ENCODE data around the gene ABO.
"Not testable (repeated sequence)": the region's sequence is repeated elsewhere in the genome, so short reads cannot be mapped to it uniquely, and the experiment has no call there.

ABO gene

DNA sequence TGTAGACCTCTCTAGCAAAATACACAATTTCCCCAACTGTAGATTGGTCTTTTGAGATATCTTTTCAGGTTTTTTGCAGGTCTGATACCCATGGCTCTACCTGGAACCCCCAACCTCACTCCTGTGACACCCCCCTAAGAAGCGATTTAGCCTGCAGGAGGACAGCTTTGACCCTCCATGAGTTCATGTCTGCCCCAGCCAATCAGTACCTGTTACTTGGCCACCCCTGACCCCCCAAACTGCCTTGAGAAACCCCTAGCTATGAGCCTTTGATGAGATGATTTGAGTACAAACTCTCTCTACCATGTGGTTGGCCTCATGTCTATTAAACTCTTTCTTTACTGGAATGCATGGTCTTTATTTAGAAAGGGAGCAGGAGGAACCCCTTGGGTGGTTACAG is 25.7 kb downstream of the ABO start:
- no peak overlapping the region for H3K27ac ChIP-seq
- DNase-seq (ENCODE audit: low read depth, low spot score): no peak

- no peak for DNase-seq (ENCODE audit: low read depth, low spot score)
- no peak overlapping the region for H3K27ac ChIP-seq
Measured at GRCh38 chr9:133248726-133249295, 26.2 kb downstream of the ABO start.

DNA sequence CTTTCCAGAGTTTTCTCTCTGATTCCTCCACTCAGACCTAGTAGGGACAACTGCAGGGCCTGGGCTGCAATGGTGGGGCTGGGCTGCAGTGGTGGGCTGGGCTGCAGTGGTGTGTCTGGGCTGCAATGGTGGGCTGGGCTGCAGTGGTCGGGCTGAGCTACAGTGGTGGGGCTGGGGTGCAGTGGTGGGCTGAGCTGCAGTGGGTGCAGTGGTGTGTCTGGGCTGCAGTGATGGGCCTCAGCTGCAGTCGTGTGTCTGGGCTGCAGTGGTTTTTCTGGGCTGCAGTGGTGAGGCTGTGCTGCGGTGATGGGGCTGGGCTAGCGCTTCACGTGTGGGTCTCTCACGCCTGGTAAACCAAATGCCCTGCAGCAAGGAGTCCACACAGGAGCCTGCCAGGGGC is 27.4 kb downstream of the ABO start:
- DNase-seq (ENCODE audit: low read depth, low spot score): no peak
- no peak overlapping the region for H3K27ac ChIP-seq

- DNase-seq (ENCODE audit: low read depth, low spot score): no peak
- H3K27ac ChIP-seq: no peak overlapping the region
Measured at GRCh38 chr9:133246991-133247390, 28.0 kb downstream of the ABO start.

DNA sequence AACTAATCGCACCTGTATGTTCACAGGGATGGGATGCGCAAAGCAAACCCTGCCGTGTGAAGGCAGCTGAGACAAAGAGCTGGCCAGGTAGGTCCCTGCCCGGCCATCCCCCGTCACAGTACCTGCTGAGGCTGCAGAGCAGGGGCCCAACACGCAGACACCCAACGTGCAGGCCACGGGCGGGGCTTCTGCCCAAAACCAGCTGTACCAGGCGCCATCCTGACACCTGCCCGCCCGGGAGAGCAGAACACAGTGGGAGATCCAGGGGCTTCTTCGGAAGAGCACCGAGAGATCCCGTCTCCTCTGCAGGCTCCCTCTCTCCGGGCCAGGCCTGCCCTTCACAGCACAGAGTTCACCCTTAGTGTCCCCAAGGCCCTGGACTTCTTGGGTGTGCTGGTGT is 28.4 kb downstream of the ABO start:
- DNase-seq (ENCODE audit: low read depth, low spot score): no peak
- no peak overlapping the region for H3K27ac ChIP-seq

DNA sequence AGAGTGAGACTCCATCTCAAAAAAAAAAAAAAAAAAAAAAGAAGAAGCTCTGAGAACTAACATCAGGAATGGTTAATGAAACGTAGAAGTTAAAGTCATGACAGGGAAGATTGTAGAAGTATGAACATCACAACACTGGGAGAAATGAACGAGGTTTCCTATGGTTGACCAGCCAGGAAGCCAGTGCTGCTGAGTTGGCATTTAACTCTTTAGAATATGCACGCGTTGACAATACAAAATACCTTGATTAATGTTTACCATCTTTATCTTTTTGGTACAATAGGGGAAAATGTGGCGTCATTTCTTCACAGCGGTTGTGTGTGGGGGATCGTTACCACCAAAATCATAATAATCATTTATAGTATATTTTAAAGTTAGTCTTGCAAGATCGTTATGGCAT is 32.0 kb downstream of the ABO start:
- DNase-seq (ENCODE audit: low read depth, low spot score): no peak
- H3K27ac ChIP-seq: no peak overlapping the region

GRCh38 chr9:133242241-133242640 is 32.8 kb downstream of the ABO start:
- H3K27ac ChIP-seq: no peak overlapping the region
- no peak for DNase-seq (ENCODE audit: low read depth, low spot score)

DNA sequence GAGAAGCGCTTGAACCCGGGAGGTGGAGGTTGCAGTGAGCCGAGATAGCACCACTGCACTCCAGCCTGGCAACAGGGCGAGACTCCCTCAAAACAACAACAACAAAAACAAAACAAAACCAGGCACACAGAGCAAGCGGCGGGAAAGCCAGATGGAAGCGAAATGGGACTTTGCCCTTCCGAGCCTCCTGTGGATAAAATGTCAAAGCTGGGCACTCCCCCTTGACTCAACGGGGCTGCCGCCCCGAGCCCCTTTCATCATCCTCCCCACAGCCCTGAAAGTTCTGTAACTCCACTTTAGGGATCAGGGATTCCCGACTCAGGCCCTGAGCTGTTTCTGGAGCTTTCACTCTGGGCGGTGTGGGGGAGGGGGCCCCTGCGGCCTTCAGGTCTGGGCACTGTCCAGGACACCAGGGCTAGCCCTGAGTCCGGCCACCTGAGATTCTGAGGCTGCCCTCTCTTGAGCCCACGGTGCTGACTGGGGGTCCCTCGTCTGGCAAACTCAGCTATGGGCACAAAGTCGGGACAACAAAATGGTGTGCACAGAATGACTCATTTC is 35.4 kb downstream of the ABO start:
- H3K27ac ChIP-seq: no peak overlapping the region
- no peak for DNase-seq (ENCODE audit: low read depth, low spot score)

DNA sequence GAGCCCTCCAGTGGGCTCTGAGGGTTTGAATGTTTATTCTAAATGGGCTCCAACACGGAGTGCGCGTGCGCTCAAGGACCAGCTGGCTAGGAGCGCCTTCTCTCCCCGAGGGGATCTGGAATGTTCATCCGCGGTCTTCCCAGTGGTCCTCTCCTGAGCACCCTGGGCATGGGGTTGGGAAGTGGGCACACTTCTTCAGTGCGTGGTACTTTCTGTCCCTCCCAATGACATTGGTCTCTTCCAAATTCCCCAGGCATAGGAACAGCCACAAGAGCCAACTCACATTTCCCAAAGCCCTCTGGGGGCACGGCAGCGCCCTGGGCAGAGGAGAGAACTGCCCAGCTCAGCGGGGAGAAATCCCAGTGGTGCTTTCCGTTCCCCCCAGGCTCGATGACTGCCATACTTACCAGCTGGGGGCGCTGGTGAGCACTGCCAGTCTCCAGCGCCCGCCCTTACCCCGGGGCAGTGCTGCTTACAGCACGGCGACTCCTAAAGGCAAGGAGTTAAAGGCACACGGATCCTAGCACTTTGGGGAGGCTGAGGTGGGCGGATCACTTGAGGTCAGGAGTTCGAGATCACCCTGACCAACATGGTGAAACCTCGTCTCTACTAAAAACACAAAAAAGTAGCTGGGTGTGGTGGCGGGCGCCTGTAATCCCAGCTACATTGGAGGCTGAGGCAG is 36.0 kb downstream of the ABO start:
- no peak overlapping the region for H3K27ac ChIP-seq
- no peak for DNase-seq (ENCODE audit: low read depth, low spot score)

DNA sequence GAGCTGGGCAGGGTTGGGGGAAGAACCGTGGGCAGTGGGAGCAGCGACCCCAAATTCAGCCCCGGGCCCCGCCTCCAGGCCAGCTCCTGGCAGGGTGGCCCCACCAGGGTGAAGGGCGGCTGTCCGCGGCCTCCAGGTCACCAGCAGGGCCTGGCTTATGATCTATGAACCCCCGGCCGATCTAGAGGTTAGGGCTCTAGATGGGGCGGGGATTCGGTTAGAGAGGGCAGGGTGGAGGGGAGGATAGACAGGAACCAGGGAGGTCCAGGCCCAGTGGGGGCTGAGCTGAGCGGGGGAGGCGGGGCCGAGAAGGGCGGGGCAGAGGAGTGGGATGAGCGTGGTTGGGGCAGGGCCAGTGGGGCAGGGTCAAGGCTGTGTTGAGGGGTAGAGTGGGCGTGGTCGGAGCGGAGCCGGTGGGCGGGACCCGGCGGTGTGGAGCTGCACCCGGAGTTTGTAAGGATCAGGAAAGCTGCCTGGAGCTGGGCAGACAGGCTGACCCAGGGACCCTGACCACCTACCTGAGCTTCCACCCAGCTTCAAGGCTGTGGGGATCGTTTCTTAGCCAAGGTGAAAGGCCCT is 36.6 kb downstream of the ABO start:
- DNase-seq (ENCODE audit: low read depth, low spot score): no peak
- no peak overlapping the region for H3K27ac ChIP-seq

DNA sequence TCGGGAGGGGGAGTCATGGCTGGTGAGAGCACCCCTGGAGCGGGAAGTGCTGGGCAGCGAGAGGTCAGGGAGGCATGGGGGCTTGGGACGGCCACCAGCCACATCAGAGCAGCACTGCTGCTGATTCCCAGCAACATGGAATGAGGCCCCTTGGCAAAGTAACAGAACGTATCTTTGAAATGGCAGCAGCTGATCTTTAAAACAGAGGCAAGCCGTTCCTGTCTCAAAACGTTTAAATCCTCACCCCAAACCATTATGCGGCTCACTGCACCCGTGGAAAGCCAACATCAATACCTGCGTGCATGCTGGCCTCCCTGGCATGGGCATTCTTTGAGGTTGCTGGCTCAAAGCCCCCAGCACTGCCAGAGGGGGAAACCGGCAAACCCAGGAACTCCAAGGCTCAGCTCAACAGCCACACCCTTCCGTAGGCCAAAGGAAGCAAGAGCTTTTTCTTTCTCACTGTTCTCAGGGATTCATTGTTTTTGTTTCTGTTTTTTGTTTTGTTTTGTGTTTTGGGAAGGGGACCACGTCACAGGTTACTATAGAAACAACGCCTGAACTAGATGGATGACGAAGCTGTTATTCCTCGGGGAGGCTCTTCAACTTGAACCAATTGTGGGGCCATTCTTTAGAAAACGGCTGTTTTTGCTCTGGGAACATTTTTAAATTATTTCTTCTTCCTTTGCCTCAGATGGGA is 37.8 kb downstream of the ABO start:
- H3K27ac ChIP-seq: no peak overlapping the region

GRCh38 chr9:133236291-133237034 is 38.5 kb downstream of the ABO start:
- not testable (repeated sequence) for DNase-seq (ENCODE audit: low read depth, low spot score); H3K27ac ChIP-seq

More for the DNA sequence above, 37.8 kb downstream of the ABO start:
- DNase-seq (ENCODE audit: low read depth, low spot score): no peak

GRCh38 chr9:133235549-133236222 is 39.3 kb downstream of the ABO start:
- no peak overlapping the region for H3K27ac ChIP-seq
- DNase-seq (ENCODE audit: low read depth, low spot score): no peak

DNA sequence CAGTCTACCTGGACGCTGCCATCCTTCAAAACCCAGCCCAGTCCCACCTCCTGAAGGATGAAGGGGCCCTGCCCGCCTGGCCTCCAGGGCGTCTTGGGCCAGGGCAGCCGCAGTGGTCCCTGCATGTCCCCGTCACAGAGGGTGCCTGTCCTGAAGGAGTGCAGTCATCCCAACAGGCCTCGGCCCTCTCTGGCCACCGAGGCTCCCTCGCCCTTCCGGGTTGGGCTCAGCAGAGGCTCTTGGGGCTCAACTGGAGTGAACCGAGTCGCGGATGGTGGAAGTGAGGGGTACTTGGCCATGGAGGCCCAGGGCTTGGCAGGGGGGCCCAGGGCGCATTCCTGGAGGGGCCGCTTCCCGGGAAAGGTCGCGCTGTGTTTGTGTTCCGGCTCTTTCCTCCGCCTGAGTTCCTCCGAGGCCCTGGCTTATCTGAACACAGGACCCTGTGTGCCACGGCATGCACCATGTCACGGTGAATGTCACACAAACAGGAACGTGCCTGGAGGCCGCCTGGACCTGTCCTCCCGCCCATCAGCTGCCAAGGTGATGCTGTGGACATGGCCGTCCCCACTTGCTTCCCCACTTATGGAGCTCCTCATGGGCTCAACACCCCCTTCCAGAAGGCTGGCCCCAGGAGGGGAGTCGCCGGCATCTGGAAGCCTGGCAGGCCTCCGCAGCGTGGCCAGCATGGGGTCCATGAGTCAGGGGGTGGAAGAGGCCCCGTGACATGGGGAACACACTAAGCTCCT is 40.3 kb downstream of the ABO start:
- no peak for DNase-seq (ENCODE audit: low read depth, low spot score)
- no peak overlapping the region for H3K27ac ChIP-seq

DNA sequence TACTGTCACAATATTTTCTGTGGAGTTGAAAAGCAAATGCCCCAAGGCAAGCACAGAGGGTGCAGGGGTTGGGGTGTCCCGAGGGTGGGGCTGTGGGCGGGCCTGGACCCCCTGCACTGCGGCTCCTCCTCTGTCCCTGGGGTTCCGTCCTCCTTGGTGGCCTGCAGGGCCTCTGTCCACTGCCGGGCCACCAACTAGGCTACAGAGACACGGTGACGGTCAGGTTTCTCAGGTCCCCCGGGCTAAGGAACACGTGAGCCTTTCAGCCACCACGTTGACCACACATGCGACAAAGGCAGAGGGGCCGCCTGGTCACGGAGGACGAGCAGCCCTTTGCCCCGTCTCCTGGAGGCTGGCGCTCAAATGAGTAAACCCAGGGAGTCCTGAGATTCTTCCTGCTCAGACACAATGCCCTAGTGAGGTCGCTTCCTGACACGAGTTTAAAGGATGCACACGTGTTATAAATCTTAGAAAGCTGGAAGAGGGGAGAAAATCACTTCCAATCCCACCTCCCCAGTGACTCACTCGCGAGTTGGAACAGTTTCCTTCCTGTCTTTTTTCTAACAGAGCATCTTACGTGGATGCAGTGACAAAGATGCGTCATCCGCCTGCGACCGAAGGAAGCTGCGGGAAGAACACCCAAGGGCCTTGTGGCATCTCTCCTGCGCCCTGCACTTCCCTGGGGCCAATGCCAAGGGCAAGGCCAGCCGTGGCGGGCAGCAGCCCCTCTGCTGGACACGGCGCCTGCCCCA is 41.1 kb downstream of the ABO start:
- no peak overlapping the region for H3K27ac ChIP-seq
- DNase-seq (ENCODE audit: low read depth, low spot score): no peak

GRCh38 chr9:133231934-133232568 is 43.0 kb downstream of the ABO start:
- DNase-seq (ENCODE audit: low read depth, low spot score): not testable (repeated sequence)

DNA sequence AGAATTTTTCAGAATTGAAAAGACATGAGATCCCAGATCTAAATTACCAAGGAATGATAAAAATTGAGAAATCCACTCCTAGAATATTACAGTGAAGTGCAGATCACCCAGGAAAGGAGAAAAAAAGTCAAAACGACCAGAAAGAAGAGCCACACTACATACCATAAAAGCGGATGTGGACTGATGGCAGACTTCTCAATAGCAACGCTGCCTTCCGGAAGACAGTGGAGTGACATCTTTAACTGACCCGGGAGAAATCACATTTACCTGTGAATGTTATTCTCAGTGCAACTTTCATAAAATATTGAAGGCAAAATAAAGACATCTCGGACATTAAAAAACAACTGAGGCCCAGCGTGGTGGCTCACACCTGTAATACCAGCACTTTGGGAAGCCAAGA is 44.5 kb downstream of the ABO start:
- DNase-seq (ENCODE audit: low read depth, low spot score): not testable (repeated sequence)

More at GRCh38 chr9:133231934-133232568, 43.0 kb downstream of the ABO start:
- not testable (repeated sequence) for H3K27ac ChIP-seq

GRCh38 chr9:133230093-133230492 is 44.9 kb downstream of the ABO start:
- no peak overlapping the region for H3K27ac ChIP-seq
- DNase-seq (ENCODE audit: low read depth, low spot score): no peak

More for the DNA sequence above, 44.5 kb downstream of the ABO start:
- H3K27ac ChIP-seq: not testable (repeated sequence)

All from epithelial cell of prostate (primary cell).